GM12865 (cell line): Measurements from ENCODE around the gene GPR3.

Experiments
- DNase-seq: peaks from one replicate; pipeline ENCODE4 v3.0.0; 2010; ENCODE audit warnings: low read depth
- H3K4me3 ChIP-seq: 2 replicates; pipeline ENCODE4 v1.5.1; 2011; ENCODE audit warnings: mild to moderate bottlenecking, low read depth, low read length, control low read depth
- TF ChIP-seq, protein P1 (sequence below): IDR thresholded peaks from 2 replicates; pipeline ENCODE4 v1.5.1; 2011; ENCODE audit warnings: low read length, control low read depth, low read depth, inconsistent platforms; ENCODE audit not compliant: insufficient read depth; ENCODE audit errors: missing control alignments

The GPR3 gene

DNA sequence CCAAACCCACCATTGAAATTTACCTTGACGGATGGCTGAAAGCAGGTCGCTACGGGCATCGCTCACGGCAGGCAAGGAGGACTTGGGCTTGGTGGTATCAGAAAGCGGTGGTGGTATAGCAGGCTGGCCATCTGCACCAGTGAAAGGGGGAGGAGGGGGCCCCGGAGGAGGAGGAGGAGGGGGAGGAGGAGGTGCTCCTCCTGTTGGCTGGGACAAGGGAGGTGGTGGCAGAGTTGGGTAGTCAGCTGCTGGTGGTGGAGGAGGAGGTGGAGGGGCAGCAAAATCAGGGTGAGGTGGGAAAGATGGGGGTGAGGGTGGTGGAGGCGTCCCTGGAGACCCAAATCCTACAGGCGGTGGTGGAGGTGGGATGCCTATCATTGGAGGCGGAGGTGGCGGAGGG lies 17.2 kb downstream of the GPR3 start:
- DNase-seq: no peak
- H3K4me3 ChIP-seq: no peak overlapping the region
- TF ChIP-seq, protein P1, sequence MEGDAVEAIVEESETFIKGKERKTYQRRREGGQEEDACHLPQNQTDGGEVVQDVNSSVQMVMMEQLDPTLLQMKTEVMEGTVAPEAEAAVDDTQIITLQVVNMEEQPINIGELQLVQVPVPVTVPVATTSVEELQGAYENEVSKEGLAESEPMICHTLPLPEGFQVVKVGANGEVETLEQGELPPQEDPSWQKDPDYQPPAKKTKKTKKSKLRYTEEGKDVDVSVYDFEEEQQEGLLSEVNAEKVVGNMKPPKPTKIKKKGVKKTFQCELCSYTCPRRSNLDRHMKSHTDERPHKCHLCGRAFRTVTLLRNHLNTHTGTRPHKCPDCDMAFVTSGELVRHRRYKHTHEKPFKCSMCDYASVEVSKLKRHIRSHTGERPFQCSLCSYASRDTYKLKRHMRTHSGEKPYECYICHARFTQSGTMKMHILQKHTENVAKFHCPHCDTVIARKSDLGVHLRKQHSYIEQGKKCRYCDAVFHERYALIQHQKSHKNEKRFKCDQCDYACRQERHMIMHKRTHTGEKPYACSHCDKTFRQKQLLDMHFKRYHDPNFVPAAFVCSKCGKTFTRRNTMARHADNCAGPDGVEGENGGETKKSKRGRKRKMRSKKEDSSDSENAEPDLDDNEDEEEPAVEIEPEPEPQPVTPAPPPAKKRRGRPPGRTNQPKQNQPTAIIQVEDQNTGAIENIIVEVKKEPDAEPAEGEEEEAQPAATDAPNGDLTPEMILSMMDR: no peak

DNA sequence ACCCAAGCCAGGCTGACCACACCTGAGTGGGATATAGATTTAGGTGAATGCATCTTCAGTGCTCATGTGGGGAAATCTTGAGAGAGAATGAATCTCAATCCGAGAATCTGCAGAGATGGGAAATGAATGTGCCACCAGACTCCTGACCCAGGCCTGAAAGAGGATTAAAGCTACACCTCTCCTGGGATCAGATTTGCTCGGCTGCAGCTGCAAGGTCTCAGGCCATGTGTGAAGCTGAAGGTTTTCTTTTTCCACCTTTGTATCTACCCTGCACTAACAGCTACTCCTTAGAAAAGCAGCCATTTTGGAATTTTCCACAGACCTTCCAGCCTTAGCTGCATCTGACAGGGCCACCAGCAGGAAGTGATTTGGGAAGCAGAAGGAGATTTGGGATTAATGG lies 18.3 kb downstream of the GPR3 start:
- DNase-seq: no peak
- TF ChIP-seq, protein P1: no peak
- no peak overlapping the region for H3K4me3 ChIP-seq

DNA sequence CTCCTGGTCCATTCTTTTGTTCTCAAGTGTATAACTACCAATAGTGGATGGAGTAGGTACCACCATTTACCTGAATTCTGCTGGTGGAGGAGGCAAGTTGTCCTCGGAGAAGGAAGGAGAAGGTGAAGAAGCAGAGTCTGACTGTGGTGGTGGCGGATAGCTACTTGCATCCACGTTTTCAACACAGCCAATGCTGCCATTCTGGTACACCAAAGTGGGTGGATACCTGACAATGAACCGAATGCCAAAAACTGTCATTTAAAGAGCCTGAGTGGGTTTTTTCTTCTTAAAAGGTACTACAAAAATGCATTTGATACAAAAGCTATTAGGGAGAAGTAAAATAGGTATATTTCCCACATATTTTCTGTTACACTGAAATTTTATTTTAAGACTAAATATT lies 20.1 kb downstream of the GPR3 start:
- H3K4me3 ChIP-seq: no peak overlapping the region
- TF ChIP-seq, protein P1: no peak
- DNase-seq: no peak

DNA sequence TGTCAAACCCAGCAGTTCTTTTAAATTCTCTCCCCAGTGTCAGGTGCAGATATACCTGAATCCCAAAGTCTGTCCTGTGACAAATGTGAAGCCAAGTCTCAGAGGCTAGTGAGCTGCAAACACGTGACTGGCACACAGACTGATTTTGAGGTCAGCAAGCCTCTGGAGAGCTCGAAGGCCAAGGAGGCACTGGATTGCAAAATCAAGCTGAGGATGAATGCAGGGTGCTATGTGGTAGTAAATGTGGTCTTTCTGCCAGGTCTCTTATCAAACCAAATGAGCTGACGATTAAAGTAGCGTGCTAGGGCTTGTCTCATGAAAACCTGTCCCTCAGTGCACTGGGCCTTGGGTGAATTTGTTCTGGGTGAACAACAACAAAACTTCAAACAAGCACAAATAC lies 20.6 kb downstream of the GPR3 start:
- TF ChIP-seq, protein P1: no peak
- no peak for DNase-seq
- H3K4me3 ChIP-seq: no peak overlapping the region

DNA sequence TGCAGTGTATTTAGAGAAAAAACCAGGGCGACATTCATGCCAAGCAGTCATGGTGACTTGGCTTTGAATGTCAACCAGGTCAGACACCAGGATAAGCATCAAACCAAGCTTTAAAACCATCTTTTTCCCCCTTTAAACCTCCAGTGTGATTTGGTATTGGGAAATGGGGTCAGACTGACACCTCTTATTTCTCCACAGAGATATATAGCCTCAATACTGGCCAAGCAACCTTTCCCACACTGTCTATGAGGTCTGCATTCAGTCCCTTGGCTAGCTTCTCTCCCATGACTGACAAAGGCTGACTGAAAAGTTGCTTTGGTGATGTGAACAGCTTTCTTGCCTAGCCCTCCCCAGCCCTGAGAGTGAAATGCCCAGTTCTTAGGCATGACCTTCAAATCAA lies 21.7 kb downstream of the GPR3 start:
- H3K4me3 ChIP-seq: no peak overlapping the region
- DNase-seq: no peak
- TF ChIP-seq, protein P1: no peak

DNA sequence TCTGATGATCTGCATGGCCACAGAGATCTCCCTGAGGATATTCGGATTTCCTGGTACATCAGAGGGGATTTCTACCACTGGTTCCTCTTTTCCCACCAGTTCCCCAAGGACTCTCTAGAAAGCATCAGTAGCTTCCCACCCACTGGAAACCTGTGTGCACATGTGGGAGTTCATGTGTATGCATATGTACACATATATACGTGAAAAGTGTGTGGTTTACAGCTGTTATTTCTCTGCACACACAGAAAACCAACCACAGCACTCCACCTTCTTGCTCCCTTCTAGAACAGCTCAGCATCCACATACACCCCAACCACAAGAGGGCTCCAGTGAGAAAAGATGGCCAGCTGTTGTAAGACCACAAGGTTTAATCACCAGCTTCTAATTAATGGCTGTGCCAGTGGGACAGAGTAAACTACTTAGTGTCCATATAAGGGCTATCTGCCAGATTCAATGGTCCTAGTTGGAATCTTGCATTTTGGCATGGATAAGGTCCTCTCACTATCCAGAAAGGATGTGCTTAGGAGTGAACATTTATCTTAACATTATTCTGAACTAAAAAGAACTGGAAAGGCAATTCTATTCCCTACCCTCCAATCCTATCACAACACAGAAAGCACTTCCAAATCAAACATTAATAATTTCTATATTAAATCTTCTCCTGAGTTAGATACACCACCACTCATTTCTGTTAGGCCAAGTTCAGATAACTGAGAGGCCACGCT lies 24.1 kb downstream of the GPR3 start:
- H3K4me3 ChIP-seq: no peak overlapping the region
- peak; percentile 92 for DNase-seq
- TF ChIP-seq, protein P1: peak; percentile 77

DNA sequence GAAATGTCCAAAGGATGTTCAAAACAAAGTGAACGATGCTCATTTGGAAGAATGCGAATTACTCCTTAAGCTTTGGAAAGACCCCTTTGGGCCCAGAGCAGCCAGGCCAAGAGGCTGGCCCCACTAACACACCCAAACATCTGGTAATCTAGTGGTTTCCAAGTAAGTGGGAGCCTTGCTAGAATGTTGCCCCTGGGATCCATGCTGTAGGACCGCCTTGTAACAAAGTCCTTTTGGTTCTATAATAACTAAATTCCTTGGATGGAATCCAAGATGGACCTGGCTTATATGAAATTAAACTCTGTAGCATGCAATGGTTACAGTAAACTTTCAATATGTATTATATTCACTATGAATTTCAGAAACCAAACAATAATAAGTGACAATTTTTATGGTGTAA lies 25.3 kb downstream of the GPR3 start:
- TF ChIP-seq, protein P1: no peak
- no peak for DNase-seq
- no peak overlapping the region; the same call in 1 of the 2 replicates for H3K4me3 ChIP-seq
